AG10803 (cell line): ENCODE data around the gene UGT2B7.

Source experiments
- DNase-seq: peaks from one replicate; pipeline ENCODE4 v3.0.0; 2010; ENCODE audit warnings: low read depth
- H3K4me3 ChIP-seq: 2 replicates; pipeline ENCODE4 v1.5.1; 2011; ENCODE audit warnings: mild to moderate bottlenecking, low read length, control low read depth
- TF ChIP-seq, protein P1 (sequence below): conservative IDR thresholded peaks from 2 replicates; pipeline ENCODE4 v1.5.1; 2011; ENCODE audit warnings: mild to moderate bottlenecking, low read length, control low read depth, inconsistent platforms

UGT2B7 gene

GRCh38 chr4:69124941-69125340 is 28.7 kb downstream of the UGT2B7 start:
- H3K4me3 ChIP-seq, result no peak overlapping the region
- TF ChIP-seq, protein P1, sequence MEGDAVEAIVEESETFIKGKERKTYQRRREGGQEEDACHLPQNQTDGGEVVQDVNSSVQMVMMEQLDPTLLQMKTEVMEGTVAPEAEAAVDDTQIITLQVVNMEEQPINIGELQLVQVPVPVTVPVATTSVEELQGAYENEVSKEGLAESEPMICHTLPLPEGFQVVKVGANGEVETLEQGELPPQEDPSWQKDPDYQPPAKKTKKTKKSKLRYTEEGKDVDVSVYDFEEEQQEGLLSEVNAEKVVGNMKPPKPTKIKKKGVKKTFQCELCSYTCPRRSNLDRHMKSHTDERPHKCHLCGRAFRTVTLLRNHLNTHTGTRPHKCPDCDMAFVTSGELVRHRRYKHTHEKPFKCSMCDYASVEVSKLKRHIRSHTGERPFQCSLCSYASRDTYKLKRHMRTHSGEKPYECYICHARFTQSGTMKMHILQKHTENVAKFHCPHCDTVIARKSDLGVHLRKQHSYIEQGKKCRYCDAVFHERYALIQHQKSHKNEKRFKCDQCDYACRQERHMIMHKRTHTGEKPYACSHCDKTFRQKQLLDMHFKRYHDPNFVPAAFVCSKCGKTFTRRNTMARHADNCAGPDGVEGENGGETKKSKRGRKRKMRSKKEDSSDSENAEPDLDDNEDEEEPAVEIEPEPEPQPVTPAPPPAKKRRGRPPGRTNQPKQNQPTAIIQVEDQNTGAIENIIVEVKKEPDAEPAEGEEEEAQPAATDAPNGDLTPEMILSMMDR, result no peak
- DNase-seq, result no peak

DNA sequence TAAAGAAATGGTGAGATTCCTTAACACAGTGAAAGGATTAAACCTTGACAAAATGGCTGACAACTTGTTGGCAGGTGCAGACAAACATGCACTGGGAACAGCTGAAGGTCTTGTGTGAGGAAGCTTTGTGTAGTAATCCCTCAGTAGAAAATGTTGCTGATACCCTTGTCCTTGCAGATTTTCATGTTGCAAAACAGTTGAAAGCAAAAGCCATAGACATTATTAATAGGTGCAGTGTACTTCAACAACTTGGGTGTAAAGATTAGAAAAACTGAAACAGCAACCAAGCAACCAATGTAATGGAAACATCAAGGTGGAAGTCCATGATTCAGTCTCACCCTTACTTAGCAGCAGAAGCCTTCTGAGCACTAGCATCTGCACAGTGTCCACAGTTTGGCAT is 29.8 kb downstream of the UGT2B7 start:
- DNase-seq, result no peak
- H3K4me3 ChIP-seq, result no peak overlapping the region
- TF ChIP-seq, protein P1, result no peak

GRCh38 chr4:69133993-69134392 is 37.7 kb downstream of the UGT2B7 start:
- no peak overlapping the region for H3K4me3 ChIP-seq
- DNase-seq, result no peak
- TF ChIP-seq, protein P1, result no peak

DNA sequence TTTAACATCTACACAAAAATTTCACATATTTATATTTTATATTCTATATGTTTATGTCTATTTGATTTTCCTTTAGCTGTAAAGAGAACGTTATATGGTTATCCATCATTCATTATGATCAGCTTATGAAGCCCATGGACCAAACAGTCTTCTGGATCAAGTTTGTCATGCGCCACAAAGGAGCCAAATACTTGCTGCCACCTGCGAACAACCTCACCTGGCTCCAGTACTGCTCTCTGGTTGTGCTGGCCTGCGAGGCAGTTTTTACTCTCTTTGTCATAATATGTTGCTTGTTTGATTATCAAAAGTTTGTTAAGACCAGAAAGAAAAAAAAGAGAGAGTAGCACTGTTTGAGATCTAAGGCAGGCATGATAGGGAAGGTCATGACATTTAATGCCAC is 38.2 kb downstream of the UGT2B7 start:
- no peak overlapping the region for H3K4me3 ChIP-seq
- no peak for DNase-seq
- TF ChIP-seq, protein P1, result no peak

GRCh38 chr4:69141320-69141719 is 45.0 kb downstream of the UGT2B7 start:
- no peak for DNase-seq
- TF ChIP-seq, protein P1, result no peak
- no peak overlapping the region for H3K4me3 ChIP-seq

GRCh38 chr4:69147334-69147733 is 51.1 kb downstream of the UGT2B7 start:
- no peak for DNase-seq
- H3K4me3 ChIP-seq, result no peak overlapping the region
- TF ChIP-seq, protein P1, result no peak

GRCh38 chr4:69154021-69154420 is 57.7 kb downstream of the UGT2B7 start:
- TF ChIP-seq, protein P1, result no peak
- no peak overlapping the region for H3K4me3 ChIP-seq
- no peak for DNase-seq
